Measurements from ENCODE around the gene LRRC8A.

- TF ChIP-seq CTCF (IDR thresholded peaks at IDR 0.05) (no peak), POLR2AphosphoS5 (IDR thresholded peaks at IDR 0.05; ENCODE audit: low read depth, low read length) (no peak), REST (IDR thresholded peaks at IDR 0.05; ENCODE audit: insufficient read depth in 1 of 2, low read depth in 2 of 2, low read length in 1 of 2) (no peak), SIN3A (IDR thresholded peaks at IDR 0.05; ENCODE audit: borderline replicate concordance, insufficient read depth, low read depth, low read length) (no peak)
These were observed 35.4 kb downstream of the LRRC8A start for GRCh38 chr9:128917151-128917849.
